Activated CD4-positive, alpha-beta T cell treated with anti-CD3 and anti-CD28 coated beads for 36 hours (primary cell): ENCODE results near the gene ISOC2. TPM values are rescaled to one million over a fixed set of nuclear protein-coding genes. Genes with fewer than 3 reads are reported as not detected.

ENCODE experiments used
- total RNA-seq, 2 experiments: library from RNA; stranded (reverse); gene quantifications; one replicate each; pipeline ENCODE4 v1.2.3, GENCODE V29; 2021

ISOC2 gene
- total RNA-seq, 2 experiments from 2014 or later: 24.3 to 28.0 TPM

Other genes starting within 250 kb of the ISOC2 start
- 1 to 10 TPM; 4.9 to 9.0 TPM for gene TMEM86B, start 232.9 kb downstream of the ISOC2 start, total RNA-seq
- 100 to 1,000 TPM; 177 to 201 TPM for gene PPP6R1, start 202.6 kb downstream of the ISOC2 start, total RNA-seq
- gene HSPBP1, start 181.5 kb downstream of the ISOC2 start, total RNA-seq: 10 to 100 TPM; 41.1 to 45.2 TPM
- gene BRSK1, start 177.6 kb downstream of the ISOC2 start, total RNA-seq: 1 to 10 TPM; 4.1 to 4.5 TPM
- gene TMEM150B, start 136.3 kb downstream of the ISOC2 start, total RNA-seq: not detected
- gene KMT5C, start 121.8 kb downstream of the ISOC2 start, total RNA-seq: 10 to 100 TPM; 27.5 to 32.3 TPM
- under 1 TPM; 0.14 to 0.30 TPM for gene COX6B2, start 106.9 kb downstream of the ISOC2 start, total RNA-seq
- gene GARIN5B, start 98.4 kb downstream of the ISOC2 start, total RNA-seq: not detected
- gene IL11, start 91.2 kb downstream of the ISOC2 start, total RNA-seq: under 1 TPM; 0.09 to 0.18 TPM
- gene TMEM190, start 84.8 kb downstream of the ISOC2 start, total RNA-seq: not detected
- gene TMEM238, start 77.3 kb downstream of the ISOC2 start, total RNA-seq: 1 to 10 TPM; 5.9 to 6.3 TPM
- 1,000 to 10,000 TPM; 2,751 to 4,078 TPM for gene RPL28, start 75.7 kb downstream of the ISOC2 start, total RNA-seq
- 100 to 1,000 TPM; 228 to 342 TPM for gene UBE2S, start 53.9 kb downstream of the ISOC2 start, total RNA-seq
- not detected for gene SHISA7, start 18.3 kb downstream of the ISOC2 start, total RNA-seq
- not detected for gene C19orf85, start 3.1 kb upstream of the ISOC2 start, total RNA-seq
- 1 to 10 TPM; 5.6 to 6.8 TPM for gene ZNF628, start 15.0 kb upstream of the ISOC2 start, total RNA-seq
- gene NAT14, start 23.5 kb upstream of the ISOC2 start, total RNA-seq: 10 to 100 TPM in 1 of 2 experiments, 1 to 10 TPM in 1; 8.2 to 14.8 TPM
- gene SSC5D, start 26.8 kb upstream of the ISOC2 start, total RNA-seq: under 1 TPM; 0.32 to 0.34 TPM
- not detected for gene SBK2, start 75.5 kb upstream of the ISOC2 start, total RNA-seq
- gene SBK3, start 83.9 kb upstream of the ISOC2 start, total RNA-seq: not detected
- gene ZNF579, start 119.2 kb upstream of the ISOC2 start, total RNA-seq: 1 to 10 TPM; 7.2 to 7.5 TPM
- 10 to 100 TPM; 13.6 to 14.7 TPM for gene FIZ1, start 137.9 kb upstream of the ISOC2 start, total RNA-seq
- gene ZNF524, start 138.6 kb upstream of the ISOC2 start, total RNA-seq: 10 to 100 TPM; 16.2 to 18.6 TPM
- 10 to 100 TPM; 11.4 to 12.1 TPM for gene ZNF865, start 144.0 kb upstream of the ISOC2 start, total RNA-seq
- 1 to 10 TPM; 3.2 to 4.3 TPM for gene ZNF784, start 162.9 kb upstream of the ISOC2 start, total RNA-seq
- gene ZNF580, start 179.4 kb upstream of the ISOC2 start, total RNA-seq: 10 to 100 TPM; 24.2 to 35.6 TPM
- gene ZNF581, start 182.0 kb upstream of the ISOC2 start, total RNA-seq: 10 to 100 TPM; 18.9 to 26.9 TPM
- 1 to 10 TPM; 6.2 to 6.3 TPM for gene CCDC106, start 186.6 kb upstream of the ISOC2 start, total RNA-seq
- gene U2AF2, start 193.4 kb upstream of the ISOC2 start, total RNA-seq: 100 to 1,000 TPM; 252 to 292 TPM
- gene EPN1, start 213.6 kb upstream of the ISOC2 start, total RNA-seq: 10 to 100 TPM; 32.5 to 37.1 TPM